Mucosa of stomach (tissue), 1 donor: Measurements from ENCODE around the gene SCAMP4.
"Not testable (repeated sequence)": the region's sequence is repeated elsewhere in the genome, so short reads cannot be mapped to it uniquely, and the experiment has no call there.

Experiments used
- H3K27me3 ChIP-seq: one replicate; pipeline ENCODE4 v1.7.0; 2013; ENCODE audit warnings: mild to moderate bottlenecking, low read length; ENCODE audit not compliant: control insufficient read depth, insufficient read depth
- H3K36me3 ChIP-seq: one replicate; pipeline ENCODE4 v1.7.0; 2013; ENCODE audit warnings: low read length; ENCODE audit not compliant: control insufficient read depth, insufficient read depth
- H3K4me1 ChIP-seq: one replicate; pipeline ENCODE4 v1.7.0; 2013; ENCODE audit warnings: mild to moderate bottlenecking, low read length; ENCODE audit not compliant: control insufficient read depth, insufficient read depth
- H3K4me3 ChIP-seq: one replicate; pipeline ENCODE4 v1.7.0; 2013; ENCODE audit warnings: low read length
- H3K9ac ChIP-seq: one replicate; pipeline ENCODE4 v1.7.0; 2013; ENCODE audit warnings: mild to moderate bottlenecking, low read length, moderate library complexity
- H3K9me3 ChIP-seq: one replicate; pipeline ENCODE4 v1.7.0; 2013; ENCODE audit warnings: mild to moderate bottlenecking, low read length, moderate library complexity; ENCODE audit not compliant: control insufficient read depth
- donor health status: Pancreatic carcinoma.

SCAMP4 gene

DNA sequence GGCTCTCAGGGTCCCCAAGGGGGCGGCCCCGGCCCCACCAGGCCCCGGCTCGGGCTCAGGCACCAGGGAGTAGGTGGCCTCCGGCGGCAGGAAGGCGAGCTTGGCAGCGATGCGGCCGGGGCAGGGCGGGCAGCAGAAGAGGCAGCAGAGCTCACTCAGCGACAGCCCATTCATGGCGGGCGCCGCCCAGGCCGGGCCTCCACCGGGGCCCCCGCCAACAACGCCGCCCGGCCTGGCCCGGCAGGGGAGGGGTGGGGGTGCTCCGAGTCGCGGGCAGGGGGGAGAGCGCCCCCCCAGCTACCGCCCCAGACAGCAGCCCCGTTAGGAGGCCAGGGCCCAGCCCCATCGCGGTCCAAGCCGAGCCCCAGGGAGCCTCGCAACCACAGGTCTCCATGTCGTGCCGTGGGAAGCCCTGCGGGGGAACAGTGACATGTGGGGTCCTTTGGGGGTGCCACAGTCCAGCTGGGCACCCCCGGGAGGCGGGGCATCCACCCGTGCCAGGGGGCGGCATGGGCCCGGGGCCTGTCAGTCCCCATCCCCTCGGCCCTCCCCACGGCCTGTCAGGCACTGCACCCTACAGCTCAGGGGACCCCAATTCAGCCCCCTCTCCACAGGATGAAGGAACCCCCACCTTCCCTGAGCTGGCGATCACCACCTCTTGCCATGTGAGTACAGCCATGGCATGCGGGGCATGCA, 23.7 kb upstream of the SCAMP4 start:
- not testable (repeated sequence) for H3K36me3 ChIP-seq, H3K27me3 ChIP-seq, H3K4me3 ChIP-seq, H3K9ac ChIP-seq, H3K9me3 ChIP-seq
- peaks cover 24% of the 10 kb centered on the region for H3K4me1 ChIP-seq

- Histone ChIP-seq H3K27me3 (no peaks in the 10 kb centered on the region), H3K4me1 (peaks cover 21% of the 10 kb centered on the region), H3K36me3 (no peaks in the 10 kb centered on the region), H3K9ac (peak overlapping the region; percentile 15), H3K4me3 (no peak overlapping the region), H3K9me3 (no peaks in the 10 kb centered on the region)
These were observed 23.0 kb upstream of the SCAMP4 start for GRCh38 chr19:1882089-1882785.

GRCh38 chr19:1882786-1883692, 22.2 kb upstream of the SCAMP4 start:
- H3K4me3 ChIP-seq, result no peak overlapping the region
- H3K4me1 ChIP-seq, result peaks cover 21% of the 10 kb centered on the region
- peak overlapping the region; percentile 15 for H3K9ac ChIP-seq
- H3K9me3 ChIP-seq, result no peaks in the 10 kb centered on the region
- no peaks in the 10 kb centered on the region for H3K36me3 ChIP-seq
- H3K27me3 ChIP-seq, result no peaks in the 10 kb centered on the region

DNA sequence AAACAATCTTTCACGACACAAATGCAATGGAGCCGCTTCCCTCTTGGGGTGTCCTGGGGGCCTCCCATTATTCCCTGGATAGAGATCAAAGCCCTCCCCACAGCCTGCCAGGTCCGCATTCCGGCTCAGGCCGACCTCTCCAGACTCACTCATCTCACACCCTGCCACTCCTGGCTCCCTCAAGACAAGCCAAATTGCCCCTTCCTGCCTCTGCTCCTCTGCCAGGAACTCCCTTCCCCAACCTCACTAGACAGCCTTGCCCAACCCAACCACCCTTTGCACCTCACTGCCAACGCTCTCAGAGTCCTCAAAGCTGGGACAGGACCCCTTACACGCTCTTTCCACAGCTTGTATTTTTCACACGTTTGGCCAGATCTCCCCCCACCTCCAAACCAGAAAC, 21.4 kb upstream of the SCAMP4 start:
- Histone ChIP-seq H3K27me3 (no peaks in the 10 kb centered on the region), H3K9ac (peak overlapping the region; percentile 72), H3K36me3 (no peaks in the 10 kb centered on the region), H3K9me3 (no peaks in the 10 kb centered on the region), H3K4me1 (peaks cover 21% of the 10 kb centered on the region), H3K4me3 (peak overlapping the region; percentile 60)

DNA sequence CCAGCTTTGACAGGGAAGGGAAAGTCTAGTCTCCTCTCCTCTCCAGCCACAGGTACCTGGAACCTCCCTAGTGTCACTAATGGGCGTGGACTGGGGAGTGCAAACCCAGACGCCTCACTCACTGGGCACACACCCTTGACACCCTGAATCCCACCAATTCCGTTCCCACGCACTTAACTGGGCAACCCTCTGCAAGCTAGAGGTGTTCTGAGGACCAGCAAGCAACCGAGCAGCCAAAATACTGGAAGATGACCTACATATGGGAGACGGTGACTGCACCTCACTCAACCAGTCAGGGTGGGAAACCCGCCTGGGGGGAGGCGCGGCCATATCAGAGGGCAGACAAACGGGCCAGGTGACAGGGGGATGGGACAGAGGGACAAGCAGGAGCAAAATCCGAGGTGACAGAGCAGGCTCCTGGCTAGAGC, 20.9 kb upstream of the SCAMP4 start:
- Histone ChIP-seq H3K27me3 (no peaks in the 10 kb centered on the region), H3K4me1 (peaks cover 21% of the 10 kb centered on the region), H3K36me3 (no peaks in the 10 kb centered on the region), H3K9ac (peak overlapping the region; percentile 72), H3K9me3 (no peaks in the 10 kb centered on the region), H3K4me3 (peak overlapping the region; percentile 60)

- no peaks in the 10 kb centered on the region for H3K9me3 ChIP-seq
- peaks cover 21% of the 10 kb centered on the region for H3K4me1 ChIP-seq
- H3K9ac ChIP-seq, result peak overlapping the region; percentile 72
- peak overlapping the region; percentile 60 for H3K4me3 ChIP-seq
- H3K27me3 ChIP-seq, result no peaks in the 10 kb centered on the region
- no peaks in the 10 kb centered on the region for H3K36me3 ChIP-seq
These were observed 20.4 kb upstream of the SCAMP4 start for GRCh38 chr19:1884719-1885334.

- not testable (repeated sequence) for H3K9me3 ChIP-seq, H3K36me3 ChIP-seq, H3K27me3 ChIP-seq
- H3K4me1 ChIP-seq, result peaks cover 21% of the 10 kb centered on the region
- peak within 1 kb of the TSS; percentile 60 for H3K4me3 ChIP-seq
- H3K9ac ChIP-seq, result peak within 1 kb of the TSS; percentile 72
These were observed 19.6 kb upstream of the SCAMP4 start, which contains the start of gene ABHD17A for GRCh38 chr19:1885398-1886119. Gene ABHD17A (minus strand): TSS chr19:1885496. CDS start chr19:1881566, 3,930 bp downstream.

DNA sequence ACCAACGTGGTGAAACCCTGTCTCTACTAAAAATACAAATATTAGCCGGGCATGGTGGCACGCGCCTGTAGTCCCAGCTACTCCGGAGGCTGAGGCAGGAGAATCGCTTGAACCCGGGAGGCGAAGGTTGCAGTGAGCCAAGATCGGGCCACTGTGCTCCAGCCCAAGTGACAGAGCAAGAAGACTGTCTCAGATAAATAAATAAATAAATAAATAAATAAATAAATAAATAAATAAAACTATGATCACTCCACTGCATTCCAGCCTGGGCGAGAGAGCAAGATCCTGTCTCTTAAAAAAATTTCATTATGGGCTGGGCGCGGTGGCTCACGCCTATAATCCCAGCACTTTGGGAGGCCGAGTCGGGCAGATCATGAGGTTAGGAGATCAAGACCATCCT, 18.8 kb upstream of the SCAMP4 start:
- not testable (repeated sequence) for H3K9ac ChIP-seq, H3K36me3 ChIP-seq, H3K4me3 ChIP-seq, H3K27me3 ChIP-seq, H3K9me3 ChIP-seq
- peaks cover 21% of the 10 kb centered on the region for H3K4me1 ChIP-seq

DNA sequence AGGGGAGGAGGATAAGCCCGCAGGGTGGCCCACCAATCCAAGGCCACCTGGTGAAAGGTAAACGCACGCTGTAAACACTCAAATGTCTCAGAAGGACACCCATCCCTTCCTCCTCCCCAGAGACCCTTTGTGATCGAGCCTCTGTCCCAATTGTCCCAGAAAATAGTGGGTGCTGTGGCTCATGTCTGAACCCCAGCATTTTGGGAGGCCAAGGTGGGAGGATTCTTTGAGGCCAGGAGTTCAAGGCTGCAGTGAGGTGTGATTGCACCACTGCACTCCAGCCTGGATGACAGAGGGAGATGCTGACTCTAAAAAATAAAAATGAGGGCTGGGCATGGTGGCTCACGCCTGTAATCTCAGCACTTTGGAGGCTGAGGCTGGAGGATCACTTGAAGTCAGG, 16.8 kb upstream of the SCAMP4 start:
- Histone ChIP-seq H3K9me3 (no peaks in the 10 kb centered on the region), H3K36me3 (no peaks in the 10 kb centered on the region), H3K9ac (no peak overlapping the region), H3K4me1 (peaks cover 11% of the 10 kb centered on the region), H3K27me3 (no peaks in the 10 kb centered on the region), H3K4me3 (no peak overlapping the region)

GRCh38 chr19:1889907-1890306, 15.3 kb upstream of the SCAMP4 start:
- Histone ChIP-seq H3K4me1 (no peaks in the 10 kb centered on the region), H3K36me3 (no peaks in the 10 kb centered on the region), H3K4me3 (no peak overlapping the region), H3K27me3 (no peaks in the 10 kb centered on the region), H3K9me3 (no peaks in the 10 kb centered on the region), H3K9ac (no peak overlapping the region)

DNA sequence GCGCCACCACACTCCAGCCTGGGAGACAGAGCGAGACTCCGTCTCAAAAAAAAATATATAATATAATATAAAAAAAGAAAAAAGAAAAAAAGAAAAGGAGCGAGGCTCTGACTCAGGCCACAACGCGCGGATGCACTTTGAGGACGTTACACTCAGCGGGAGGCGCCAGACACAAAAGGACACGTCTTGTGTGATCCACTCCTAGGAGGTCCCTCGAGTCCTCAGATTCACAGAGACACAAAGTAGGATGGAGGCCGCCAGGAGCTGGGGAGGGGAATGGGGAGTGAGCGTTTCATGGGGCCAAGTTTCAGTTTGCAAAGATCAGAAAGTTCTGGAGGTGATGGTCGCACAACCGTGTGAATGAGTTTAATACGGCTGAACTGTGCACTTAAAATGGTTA, 11.4 kb upstream of the SCAMP4 start:
- Histone ChIP-seq H3K27me3 (no peaks in the 10 kb centered on the region), H3K9me3 (no peaks in the 10 kb centered on the region), H3K4me3 (no peak overlapping the region), H3K9ac (no peak overlapping the region), H3K4me1 (peaks cover 10% of the 10 kb centered on the region), H3K36me3 (no peaks in the 10 kb centered on the region)
